IPS-NIHi11 (cell line): ENCODE results near the gene BEAN1.
"Not testable (repeated sequence)": the region's sequence is repeated elsewhere in the genome, so short reads cannot be mapped to it uniquely, and the experiment has no call there.

Source experiments
- DNase-seq: peaks from one replicate; pipeline ENCODE4 v3.0.0; 2012; ENCODE audit warnings: mixed read lengths, low spot score

The BEAN1 gene

GRCh38 chr16:66486199-66486772 is 59.2 kb downstream of the BEAN1 start:
- DNase-seq = no peak

- DNase-seq = no peak
These were observed 59.9 kb downstream of the BEAN1 start for GRCh38 chr16:66486773-66487579.

DNA sequence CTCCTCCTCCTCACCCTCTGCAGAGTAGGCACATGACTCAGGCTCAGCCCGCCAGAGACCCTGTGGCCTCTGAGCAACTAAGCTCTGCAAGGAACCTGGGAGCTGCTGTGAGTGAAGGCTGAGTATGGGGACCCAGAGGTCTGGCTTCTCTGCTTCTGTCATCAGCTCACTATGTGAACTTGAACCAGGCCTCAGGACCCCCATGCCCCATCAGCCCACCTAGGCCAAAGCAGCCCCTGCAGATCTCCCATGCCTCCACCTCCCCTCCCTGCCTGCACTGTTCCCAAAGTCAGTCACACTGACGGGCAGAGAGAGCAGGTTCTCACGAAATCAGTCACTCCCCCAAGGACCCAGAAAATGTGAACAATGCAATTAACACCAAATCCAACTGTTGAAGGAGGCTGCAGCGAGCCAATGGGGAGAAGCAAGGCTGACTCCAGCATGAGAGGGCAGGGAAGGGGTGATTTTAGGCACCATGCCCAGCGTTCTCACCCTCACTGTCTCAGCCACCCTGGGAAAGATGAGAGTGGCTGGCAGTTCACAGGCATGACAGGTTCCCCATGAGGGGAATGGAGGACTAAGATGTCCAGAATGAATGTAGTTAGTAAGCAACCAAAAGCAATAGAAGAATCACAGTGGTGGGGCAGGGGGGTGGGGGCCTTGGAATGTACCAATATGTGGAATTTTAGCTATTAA is 60.6 kb downstream of the BEAN1 start:
- DNase-seq = no peak

DNA sequence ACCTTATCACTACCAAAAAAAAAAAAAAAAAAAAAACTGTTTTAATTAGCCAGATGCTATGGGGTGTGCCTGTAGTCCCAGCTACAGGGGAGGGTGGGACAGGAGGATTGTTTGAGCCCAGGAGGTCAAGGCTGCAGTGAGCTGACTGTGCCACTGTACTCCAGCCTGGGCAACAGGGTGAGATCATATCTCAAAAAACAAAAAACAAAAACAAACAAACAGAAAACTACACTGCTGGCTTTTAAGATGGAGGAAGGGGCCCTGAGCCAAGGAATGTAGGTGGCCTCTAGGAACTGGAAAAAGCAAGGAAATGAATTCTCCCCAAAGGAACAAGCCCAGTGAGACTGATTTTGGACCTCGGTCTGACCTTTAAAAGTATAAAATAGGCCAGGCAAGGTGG is 61.4 kb downstream of the BEAN1 start:
- DNase-seq = no peak

GRCh38 chr16:66489385-66489784 is 62.3 kb downstream of the BEAN1 start:
- DNase-seq = no peak

- DNase-seq = no peak
These were observed 62.7 kb downstream of the BEAN1 start for GRCh38 chr16:66489818-66490217.

DNA sequence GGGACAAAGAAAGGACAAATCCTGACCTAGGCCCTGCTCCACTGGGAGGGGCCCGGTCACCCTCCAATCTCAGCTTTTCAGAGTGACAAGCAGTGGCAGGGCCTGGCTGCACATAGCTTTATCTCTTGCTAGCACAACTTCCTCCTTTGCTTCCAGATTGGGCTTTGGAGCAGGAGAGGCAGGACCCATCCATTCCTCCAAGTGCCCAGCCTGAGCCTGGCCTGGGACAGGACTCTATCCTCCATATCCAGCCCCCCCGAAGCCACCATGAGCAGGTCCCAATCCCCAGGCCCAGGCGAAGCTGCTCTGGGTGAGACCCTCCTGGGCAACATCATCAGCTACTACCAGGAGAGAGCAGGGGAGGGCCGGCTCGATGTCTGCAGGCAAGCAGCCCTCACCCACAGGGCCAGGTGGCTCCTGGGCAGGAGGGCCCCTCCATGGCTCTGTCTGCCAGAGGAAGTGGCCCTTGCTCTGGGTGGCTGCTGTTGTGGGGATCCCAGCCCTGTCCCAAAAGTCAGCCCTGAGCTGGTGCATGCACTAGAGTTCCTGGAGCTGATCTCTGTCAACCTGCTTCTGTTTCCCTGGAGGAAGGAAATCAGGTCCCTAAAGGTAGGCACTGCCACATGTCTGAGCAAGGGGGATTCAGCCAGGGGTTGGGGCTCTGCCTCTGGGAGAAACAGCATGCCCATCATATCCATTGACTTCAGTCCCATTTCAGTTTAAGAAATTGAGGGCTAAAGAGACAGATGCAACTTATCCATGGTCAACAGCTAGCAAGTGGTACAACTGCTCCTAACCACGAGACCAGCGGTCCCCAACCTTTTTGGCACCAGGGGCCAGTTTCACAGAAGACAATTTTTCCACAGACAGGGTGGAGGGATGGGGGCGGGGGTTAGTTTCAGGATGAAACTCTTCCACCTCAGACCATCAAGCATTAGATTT is 64.0 kb downstream of the BEAN1 start:
- no peak for DNase-seq

GRCh38 chr16:66491716-66492064 is 64.6 kb downstream of the BEAN1 start:
- DNase-seq = no peak

DNA sequence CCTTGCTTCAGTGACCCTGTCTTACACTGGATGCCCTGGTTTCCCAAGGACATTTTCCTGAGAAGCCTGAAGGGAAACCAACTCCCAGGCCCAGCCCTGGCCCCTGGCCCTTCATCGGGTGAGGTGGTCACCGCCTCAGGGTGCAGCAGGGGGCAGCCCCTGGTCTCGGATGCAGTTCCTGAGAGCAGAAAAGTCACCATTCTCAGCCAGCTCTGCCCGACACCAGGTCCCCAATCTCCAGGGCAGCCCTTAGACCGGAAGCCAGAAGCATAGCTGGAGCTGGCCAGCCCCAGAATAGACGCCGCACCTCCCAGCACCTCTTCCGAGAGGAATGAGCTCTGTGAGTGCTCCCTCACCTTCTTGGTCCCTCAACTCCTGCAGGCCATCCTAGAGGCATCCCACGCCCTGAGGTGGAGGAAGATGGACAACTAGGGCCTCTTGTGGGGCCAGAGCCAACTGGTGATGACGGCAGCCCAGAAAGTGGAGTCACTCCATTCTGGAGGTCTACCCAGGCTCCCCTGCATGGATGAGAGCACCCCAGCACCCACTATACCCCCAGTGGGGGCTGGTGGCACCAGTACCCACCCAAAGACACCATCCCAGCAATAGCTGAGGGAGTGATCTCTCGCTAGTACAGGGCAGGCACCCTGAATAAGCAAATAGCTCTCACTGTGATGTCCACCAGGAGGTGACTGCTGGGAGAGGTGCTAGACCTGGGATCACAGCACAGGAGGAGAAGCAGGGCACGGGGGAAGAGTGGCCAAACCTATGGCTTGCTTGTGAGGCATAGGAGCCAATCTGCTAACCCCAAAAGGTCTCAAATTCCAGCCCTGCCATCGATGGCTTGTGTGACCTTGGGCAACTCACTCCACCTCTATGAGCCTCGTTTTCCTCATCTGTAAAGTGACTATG is 66.7 kb downstream of the BEAN1 start:
- DNase-seq = no peak

DNA sequence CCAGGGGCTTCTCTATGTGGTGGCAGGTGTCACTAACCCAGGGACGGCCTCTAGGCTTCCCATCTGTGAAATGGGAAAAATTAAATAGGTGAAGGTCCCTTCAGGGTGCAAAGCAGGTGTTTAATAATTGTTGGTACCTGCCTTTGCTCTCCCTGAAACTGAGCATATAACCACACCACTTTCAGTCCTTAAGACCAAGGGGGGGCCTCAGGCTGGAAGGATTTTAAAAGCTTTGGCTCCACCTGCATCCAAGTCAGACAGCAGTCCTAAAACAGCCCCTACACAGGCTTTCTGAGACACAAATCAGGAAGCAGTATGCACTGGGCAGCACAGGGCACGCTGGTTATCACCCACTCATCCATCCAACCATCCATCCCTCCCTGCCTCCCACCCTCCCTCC is 67.8 kb downstream of the BEAN1 start:
- DNase-seq = no peak

DNA sequence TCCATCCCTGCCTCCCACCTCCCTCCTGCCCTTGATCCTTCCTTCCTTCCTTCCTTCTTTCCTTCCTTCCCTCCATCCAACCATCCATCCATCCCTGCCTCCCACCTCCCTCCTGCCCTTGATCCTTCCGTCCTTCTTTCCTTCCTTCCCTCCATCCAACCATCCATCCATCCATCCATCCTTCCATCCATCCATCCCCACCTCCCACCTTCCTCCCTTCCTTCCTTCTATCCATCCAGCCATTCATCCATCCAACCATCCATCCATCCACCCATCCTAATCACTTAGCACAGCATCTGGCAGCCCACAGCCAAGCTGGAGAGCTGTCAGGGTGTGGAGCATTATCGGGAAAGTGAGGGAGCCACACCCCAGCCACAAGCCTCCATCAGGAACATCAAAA is 68.3 kb downstream of the BEAN1 start:
- no peak for DNase-seq

DNA sequence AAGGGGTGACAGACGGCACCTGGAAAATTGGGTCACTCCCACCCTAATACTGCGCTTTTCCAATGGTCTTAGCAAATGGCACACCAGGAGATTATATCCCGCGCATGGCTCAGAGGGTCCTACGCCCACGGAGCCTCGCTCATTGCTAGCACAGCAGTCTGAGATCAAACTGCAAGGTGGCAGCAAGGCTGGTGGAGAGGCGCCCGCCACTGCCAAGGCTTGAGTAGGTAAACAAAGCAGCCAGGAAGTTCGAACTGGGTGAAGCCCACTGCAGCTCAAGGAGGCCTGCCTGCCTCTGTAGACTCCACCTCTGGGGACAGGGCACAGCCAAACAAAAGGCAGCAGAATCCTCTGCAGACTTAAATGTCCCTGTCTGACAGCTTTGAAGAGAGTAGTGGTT is 69.1 kb downstream of the BEAN1 start:
- DNase-seq = not testable (repeated sequence)

GRCh38 chr16:66497921-66498320 is 70.8 kb downstream of the BEAN1 start:
- not testable (repeated sequence) for DNase-seq

DNA sequence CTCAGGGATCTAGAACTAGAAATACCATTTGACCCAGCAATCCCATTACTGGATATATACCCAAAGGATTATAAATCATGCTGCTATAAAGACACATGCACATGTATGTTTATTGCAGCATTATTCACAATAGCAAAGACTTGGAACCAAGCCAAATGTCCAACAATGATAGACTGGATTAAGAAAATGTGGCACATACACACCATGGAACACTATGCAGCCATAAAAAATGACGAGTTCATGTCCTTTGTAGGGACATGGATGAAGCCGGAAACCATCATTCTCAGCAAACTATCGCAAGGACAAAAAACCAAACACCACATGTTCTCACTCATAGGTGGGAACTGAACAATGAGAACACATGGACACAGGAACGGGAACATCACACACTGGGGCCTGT is 74.5 kb downstream of the BEAN1 start:
- DNase-seq = not testable (repeated sequence)

DNA sequence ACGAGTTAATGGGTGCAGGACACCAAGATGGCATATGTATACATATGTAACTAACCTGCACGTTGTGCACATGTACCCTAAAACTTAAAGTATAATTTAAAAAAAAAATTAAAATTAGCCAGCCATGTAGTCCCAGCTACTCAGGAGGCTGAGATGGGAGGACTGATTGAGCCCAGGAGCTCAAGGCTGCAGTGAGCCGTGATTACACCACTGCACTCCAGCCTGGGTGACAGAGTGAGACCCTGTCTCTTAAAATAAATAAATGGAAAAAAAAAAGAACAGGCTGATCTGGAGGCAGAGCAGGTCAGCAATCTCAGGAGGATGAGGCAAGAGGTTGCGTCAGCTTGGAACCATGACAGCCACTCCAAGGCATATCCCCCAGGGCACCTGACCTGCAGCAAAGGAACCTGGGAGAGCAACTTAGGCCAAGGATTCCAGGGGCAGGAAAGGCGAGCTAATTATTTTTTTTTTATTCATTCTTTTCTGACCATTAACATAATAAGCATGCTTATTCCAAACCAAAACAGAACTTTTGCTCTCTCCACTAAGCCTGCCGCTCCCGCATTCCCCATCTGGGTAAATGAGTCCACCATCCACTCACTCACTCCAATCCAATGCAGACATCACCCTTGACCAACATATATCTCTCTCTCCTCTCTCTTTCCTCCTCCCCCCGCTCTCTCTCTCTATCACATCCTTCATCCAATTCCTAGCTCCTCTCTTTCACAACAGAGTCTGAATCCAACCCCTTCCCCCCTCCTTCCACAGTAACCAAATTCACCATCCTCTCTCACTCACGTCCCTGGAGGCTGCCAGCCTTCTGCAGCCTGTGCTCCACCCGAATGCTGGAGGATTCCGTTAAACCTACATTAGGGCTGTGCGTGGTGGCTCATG is 75.2 kb downstream of the BEAN1 start:
- DNase-seq = no peak

- no peak for DNase-seq
These were observed 75.9 kb downstream of the BEAN1 start for GRCh38 chr16:66503030-66503429.

DNA sequence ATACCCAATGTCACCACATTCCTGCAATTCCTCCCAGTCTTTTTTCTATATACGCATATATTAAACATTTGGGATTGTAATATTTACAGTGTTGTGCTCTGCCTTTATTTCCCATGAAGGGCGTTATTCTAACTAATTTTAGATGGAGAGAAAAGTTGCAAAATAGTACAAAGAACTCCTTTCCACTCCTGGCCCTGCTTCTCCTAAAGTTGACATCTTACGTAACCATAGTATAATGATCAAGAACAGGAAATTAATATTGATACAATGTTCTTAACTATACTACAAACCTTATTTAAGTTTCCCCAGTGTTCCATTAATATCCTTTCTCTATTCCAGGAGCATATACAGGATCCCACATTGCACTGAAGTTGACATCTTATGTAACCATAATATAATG is 76.5 kb downstream of the BEAN1 start:
- DNase-seq = no peak

- no peak for DNase-seq
These were observed 80.7 kb downstream of the BEAN1 start for GRCh38 chr16:66507731-66508239.

DNA sequence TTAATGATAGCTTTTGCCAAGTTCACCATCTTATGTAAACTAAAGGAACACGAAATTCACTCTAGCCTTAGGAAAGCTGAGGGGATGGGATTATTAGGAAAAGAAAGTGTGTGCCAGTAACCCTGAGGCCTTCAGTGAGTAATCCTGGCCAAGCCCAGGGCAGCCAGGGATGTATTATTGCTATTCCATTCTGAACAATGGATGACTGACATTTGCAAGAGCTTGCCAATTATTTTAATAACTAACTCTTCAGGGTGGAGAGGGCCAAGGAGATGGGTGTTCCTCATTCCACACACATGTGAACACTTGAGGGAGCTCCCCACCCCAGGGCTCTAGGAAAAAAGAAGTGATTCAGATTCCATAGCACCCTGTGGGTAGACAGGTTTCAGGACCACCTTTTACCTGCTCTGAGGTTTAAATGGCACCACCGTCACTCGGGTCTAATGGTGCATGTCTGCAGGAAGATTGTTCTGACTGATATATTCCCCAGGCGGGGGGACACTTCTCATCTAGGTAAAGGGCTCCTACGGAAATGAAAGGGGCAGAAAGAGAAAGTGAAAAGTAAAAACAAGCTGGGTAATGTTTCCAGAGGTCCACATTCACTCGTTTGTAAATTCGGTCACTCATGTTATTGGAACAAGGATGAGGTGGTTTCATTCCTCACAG is 81.3 kb downstream of the BEAN1 start:
- no peak for DNase-seq
